ENCODE measurements around the gene TMEM119.

TMEM119 gene

DNA sequence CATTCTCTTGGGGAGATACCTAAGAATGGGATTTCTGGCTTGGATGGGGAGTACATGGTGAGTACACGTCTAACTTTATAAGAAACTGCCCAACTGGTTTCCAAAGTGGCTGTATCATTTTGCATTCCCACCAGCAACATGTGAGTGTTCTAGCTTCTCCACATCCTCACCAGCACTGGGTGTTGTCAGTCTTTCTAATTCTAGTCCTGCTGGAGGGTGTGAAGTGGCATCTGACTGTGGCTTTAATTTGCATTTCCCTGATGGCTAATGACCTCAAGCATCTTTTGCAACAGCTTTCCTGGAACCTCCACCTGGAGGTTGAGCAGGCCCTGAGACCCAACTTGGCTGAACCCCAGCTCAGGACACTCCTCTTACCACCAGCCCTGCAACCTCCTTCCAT is 18.0 kb upstream of the TMEM119 start:
- no peak for DNase-seq (ENCODE audit: extremely low read depth, insufficient read length)
- TF ChIP-seq CTCF (IDR thresholded peaks at IDR 0.05; ENCODE audit: insufficient read depth, low read length, poor library complexity, severe bottlenecking) = no peak
- no peaks in the 10 kb centered on the region for H3K27me3 ChIP-seq (replicated peaks; ENCODE audit: control insufficient read depth, insufficient read depth, low read length)
- no peaks in the 10 kb centered on the region; the same call in 1 of the 2 replicates for H3K36me3 ChIP-seq (ENCODE audit: control insufficient read depth, insufficient read depth, low read length)
- no peak overlapping the region for H3K4me3 ChIP-seq (replicated peaks; ENCODE audit: low read depth, low read length)

DNA sequence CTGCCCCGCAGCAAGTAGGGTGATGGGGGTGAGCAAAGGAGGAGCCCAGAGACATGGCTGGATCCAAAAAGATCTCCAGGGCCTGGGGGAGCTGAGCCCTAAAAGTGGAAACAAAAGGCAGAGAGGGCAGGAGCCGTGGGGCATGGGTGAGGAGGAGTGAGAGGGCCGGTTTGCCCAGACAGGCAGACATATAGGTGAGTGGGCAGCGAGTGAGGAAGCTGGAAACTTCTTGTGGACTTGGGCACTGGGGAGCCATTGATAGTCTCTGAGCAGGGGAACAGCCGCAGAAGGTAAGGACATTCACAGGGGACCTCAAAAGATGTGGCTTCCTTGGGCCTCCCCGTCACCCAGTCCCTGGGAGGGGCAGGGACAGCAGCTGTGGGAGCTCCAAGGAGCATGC is 16.8 kb upstream of the TMEM119 start:
- Histone ChIP-seq H3K27me3 (replicated peaks; ENCODE audit: control insufficient read depth, insufficient read depth, low read length) (no peaks in the 10 kb centered on the region), H3K36me3 (ENCODE audit: control insufficient read depth, insufficient read depth, low read length) (no peaks in the 10 kb centered on the region), H3K4me3 (replicated peaks; ENCODE audit: low read depth, low read length) (no peak overlapping the region)
- TF ChIP-seq CTCF (IDR thresholded peaks at IDR 0.05; ENCODE audit: insufficient read depth, low read length, poor library complexity, severe bottlenecking) = no peak
- DNase-seq (ENCODE audit: extremely low read depth, insufficient read length) = no peak

DNA sequence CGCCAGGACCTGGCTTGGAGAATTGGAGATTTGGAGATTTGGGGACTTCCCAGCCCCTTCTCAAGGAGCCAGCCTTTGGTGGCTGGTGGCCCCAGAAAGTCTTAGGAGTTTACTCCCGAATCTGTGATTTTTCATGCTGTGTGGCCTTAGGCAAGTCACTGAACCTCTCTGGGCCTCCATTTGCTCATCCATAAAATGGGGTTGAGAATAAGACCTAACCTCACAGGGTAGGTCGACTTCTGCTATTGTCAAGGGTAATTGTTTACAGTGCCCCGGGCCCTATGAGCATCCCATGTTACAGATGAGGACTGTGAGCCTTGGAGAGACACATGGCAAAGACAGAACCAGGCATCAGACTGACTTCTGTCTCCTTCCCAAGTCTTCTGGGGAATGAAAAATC is 16.2 kb upstream of the TMEM119 start:
- no peak for TF ChIP-seq CTCF (IDR thresholded peaks at IDR 0.05; ENCODE audit: insufficient read depth, low read length, poor library complexity, severe bottlenecking)
- H3K4me3 ChIP-seq (replicated peaks; ENCODE audit: low read depth, low read length) = no peak overlapping the region
- H3K36me3 ChIP-seq (ENCODE audit: control insufficient read depth, insufficient read depth, low read length) = no peaks in the 10 kb centered on the region
- DNase-seq (ENCODE audit: extremely low read depth, insufficient read length) = no peak
- no peaks in the 10 kb centered on the region for H3K27me3 ChIP-seq (replicated peaks; ENCODE audit: control insufficient read depth, insufficient read depth, low read length)

- Histone ChIP-seq H3K4me3 (replicated peaks; ENCODE audit: low read depth, low read length) (no peak overlapping the region), H3K36me3 (ENCODE audit: control insufficient read depth, insufficient read depth, low read length) (no peaks in the 10 kb centered on the region), H3K27me3 (replicated peaks; ENCODE audit: control insufficient read depth, insufficient read depth, low read length) (no peaks in the 10 kb centered on the region)
- no peak for TF ChIP-seq CTCF (IDR thresholded peaks at IDR 0.05; ENCODE audit: insufficient read depth, low read length, poor library complexity, severe bottlenecking)
- no peak for DNase-seq (ENCODE audit: extremely low read depth, insufficient read length)
Observed at GRCh38 chr12:108613548-108613947, 15.7 kb upstream of the TMEM119 start.

DNA sequence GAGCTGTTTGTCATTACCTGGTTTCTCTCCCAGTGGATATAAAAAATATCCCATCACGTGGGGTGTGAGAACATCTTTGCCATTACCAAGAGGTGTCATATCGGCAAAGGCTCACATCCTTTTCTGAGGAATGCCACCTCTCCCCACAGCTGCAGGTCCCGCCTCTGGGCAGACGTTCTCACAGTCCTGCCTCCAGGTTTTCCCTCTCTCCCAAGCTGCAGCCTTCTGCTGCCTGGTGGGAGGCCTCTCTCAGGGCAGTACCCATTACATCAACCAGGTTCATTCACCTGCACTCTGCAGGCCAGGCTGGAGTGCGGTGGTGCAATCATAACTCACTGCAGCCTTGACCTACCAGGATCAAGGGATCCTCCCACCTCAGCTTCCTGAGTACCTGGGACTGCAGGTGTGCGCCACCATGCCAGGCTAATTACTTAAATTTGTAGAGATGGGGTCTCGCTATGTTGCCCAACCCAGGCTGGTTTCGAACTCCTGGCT is 15.0 kb upstream of the TMEM119 start:
- H3K27me3 ChIP-seq (replicated peaks; ENCODE audit: control insufficient read depth, insufficient read depth, low read length) = no peaks in the 10 kb centered on the region
- no peak overlapping the region for H3K4me3 ChIP-seq (replicated peaks; ENCODE audit: low read depth, low read length)
- DNase-seq (ENCODE audit: extremely low read depth, insufficient read length) = no peak
- no peak for TF ChIP-seq CTCF (IDR thresholded peaks at IDR 0.05; ENCODE audit: insufficient read depth, low read length, poor library complexity, severe bottlenecking)
- no peaks in the 10 kb centered on the region for H3K36me3 ChIP-seq (ENCODE audit: control insufficient read depth, insufficient read depth, low read length)

DNA sequence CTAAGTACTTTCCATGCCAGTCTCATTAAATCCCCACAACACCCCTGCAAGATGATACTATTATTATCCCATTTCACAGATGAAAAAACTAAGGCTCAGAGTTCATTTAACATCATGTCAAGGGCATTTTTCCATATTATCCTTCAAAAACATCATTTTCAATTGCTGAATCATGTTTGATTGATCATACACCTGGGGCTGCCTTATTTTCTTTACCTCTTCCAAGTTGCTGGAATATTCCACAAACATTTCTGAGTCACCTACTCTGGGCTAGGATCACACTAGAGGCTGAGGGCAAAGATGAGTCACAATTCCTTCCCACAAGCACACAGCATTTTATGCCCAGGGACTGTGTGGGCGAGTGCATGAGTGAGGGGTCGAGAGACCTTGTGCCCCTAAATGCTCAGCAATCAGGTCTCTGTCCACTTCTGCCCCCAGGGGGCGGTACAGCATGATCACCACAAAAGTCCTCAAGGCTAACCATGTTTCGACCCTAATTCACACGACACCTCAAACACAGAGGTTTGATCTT is 14.1 kb upstream of the TMEM119 start:
- Histone ChIP-seq H3K36me3 (ENCODE audit: control insufficient read depth, insufficient read depth, low read length) (no peaks in the 10 kb centered on the region), H3K4me3 (replicated peaks; ENCODE audit: low read depth, low read length) (no peak overlapping the region), H3K27me3 (replicated peaks; ENCODE audit: control insufficient read depth, insufficient read depth, low read length) (no peaks in the 10 kb centered on the region)
- peak; percentile 39 for TF ChIP-seq CTCF (IDR thresholded peaks at IDR 0.05; ENCODE audit: insufficient read depth, low read length, poor library complexity, severe bottlenecking)
- no peak for DNase-seq (ENCODE audit: extremely low read depth, insufficient read length)

Data from GM06990 (cell line).